GM23248 (cell line): ENCODE data around the gene CEP89. TPM values are rescaled to one million over a fixed set of nuclear protein-coding genes. Genes with fewer than 3 reads are reported as not detected.
"Not testable (repeated sequence)": the region's sequence is repeated elsewhere in the genome, so short reads cannot be mapped to it uniquely, and the experiment has no call there.

ENCODE experiments used
- DNase-seq: peaks from one replicate; pipeline ENCODE4 v3.0.0-alpha.2; 2015
- H2AFZ ChIP-seq: fragments of 200-600 bp; sonication (generic); 2 replicates; pipeline ENCODE4 v1.6.1; 2016; ENCODE audit warnings: antibody characterized with exemption
- H3F3A ChIP-seq: fragments of 200-600 bp; sonication (generic); 2 replicates; pipeline ENCODE4 v1.6.1; 2016; ENCODE audit warnings: mild to moderate bottlenecking, antibody characterized with exemption, mixed run types; ENCODE audit not compliant: insufficient read depth
- H3K27ac ChIP-seq: fragments of 200-600 bp; sonication (generic); 2 replicates; pipeline ENCODE4 v1.5.1; 2016; ENCODE audit warnings: mild to moderate bottlenecking
- H3K27me3 ChIP-seq: fragments of 200-600 bp; sonication (generic); replicated peaks from 2 replicates; pipeline ENCODE4 v1.6.1; 2016; ENCODE audit warnings: mild to moderate bottlenecking; ENCODE audit not compliant: insufficient read depth
- H3K36me3 ChIP-seq: fragments of 200-600 bp; sonication (generic); 2 replicates; pipeline ENCODE4 v1.6.1; 2016; ENCODE audit warnings: low read depth, mild to moderate bottlenecking
- H3K4me1 ChIP-seq: fragments of 200-600 bp; sonication (generic); 2 replicates; pipeline ENCODE4 v1.6.1; 2016; ENCODE audit warnings: mild to moderate bottlenecking; ENCODE audit not compliant: insufficient read depth
- H3K4me2 ChIP-seq: fragments of 200-600 bp; sonication (generic); one replicate; pipeline ENCODE4 v1.6.1; 2016; ENCODE audit warnings: mild to moderate bottlenecking; ENCODE audit not compliant: unreplicated experiment
- H3K4me3 ChIP-seq: fragments of 200-600 bp; sonication (generic); 2 replicates; pipeline ENCODE4 v1.5.1; 2016; ENCODE audit warnings: mild to moderate bottlenecking
- H3K79me2 ChIP-seq: fragments of 200-600 bp; sonication (generic); 2 replicates; pipeline ENCODE4 v1.6.1; 2016; ENCODE audit warnings: mild to moderate bottlenecking; ENCODE audit not compliant: insufficient read depth
- H3K9ac ChIP-seq: fragments of 200-600 bp; sonication (generic); 2 replicates; pipeline ENCODE4 v1.6.1; 2016; ENCODE audit warnings: mild to moderate bottlenecking
- H3K9me2 ChIP-seq: fragments of 200-600 bp; sonication (generic); 2 replicates; pipeline ENCODE4 v1.6.1; 2016; ENCODE audit warnings: mixed run types, mild to moderate bottlenecking, moderate library complexity; ENCODE audit not compliant: insufficient read depth
- H3K9me3 ChIP-seq: fragments of 200-600 bp; sonication (generic); one replicate; pipeline ENCODE4 v1.6.1; 2017; ENCODE audit warnings: low read depth
- H4K20me1 ChIP-seq: fragments of 200-600 bp; sonication (generic); 2 replicates; pipeline ENCODE4 v1.6.0; 2016; ENCODE audit not compliant: insufficient read depth
- EZH2 ChIP-seq: fragments of 200-600 bp; sonication (generic); IDR thresholded peaks from 2 replicates; pipeline ENCODE4 v1.6.1; 2018; ENCODE audit warnings: antibody characterized with exemption, mild to moderate bottlenecking; ENCODE audit not compliant: insufficient read depth, poor library complexity, severe bottlenecking
- EZH2phosphoT487 ChIP-seq: fragments of 200-600 bp; sonication (generic); IDR thresholded peaks from 2 replicates; pipeline ENCODE4 v1.6.1; 2018; ENCODE audit warnings: antibody characterized with exemption, moderate library complexity, mild to moderate bottlenecking, low read depth; ENCODE audit not compliant: insufficient read depth
- WGBS, 2 experiments: methylation state at CpG; one replicate each; pipeline ENCODE4 v1.1.6; 2015 to 2017; ENCODE audit warnings: low lambda C conversion rate in 2 of 2, low coverage in 1 of 2; ENCODE audit errors: missing lambda C conversion rate in 2 of 2; 5-methylcytosine and 5-hydroxymethylcytosine counted together
- in situ Hi-C: fragments of 300-500 bp; cut with MboI; formaldehyde crosslinking; loops from 2 replicates; pipeline ENCODE4 v1.15.0; 2020
- polyA plus RNA-seq: library from polyadenylated mRNA; unstranded; fragments of >200 nt; fragmentation: Nextera tagmentation; extraction: Ambion mirVana; gene quantifications from 2 replicates; pipeline ENCODE4 v1.2.1, GENCODE V29; 2016
- total RNA-seq: library from RNA; depleted of rRNA; stranded (reverse); fragments of >200 nt; shearing (Covaris generic); gene quantifications from 2 replicates; pipeline ENCODE4 v1.2.3, GENCODE V29; 2014

CEP89 gene
- total and polyA plus RNA-seq, 2 experiments from 2014 or later, result 17.1 to 30.1 TPM

DNA sequence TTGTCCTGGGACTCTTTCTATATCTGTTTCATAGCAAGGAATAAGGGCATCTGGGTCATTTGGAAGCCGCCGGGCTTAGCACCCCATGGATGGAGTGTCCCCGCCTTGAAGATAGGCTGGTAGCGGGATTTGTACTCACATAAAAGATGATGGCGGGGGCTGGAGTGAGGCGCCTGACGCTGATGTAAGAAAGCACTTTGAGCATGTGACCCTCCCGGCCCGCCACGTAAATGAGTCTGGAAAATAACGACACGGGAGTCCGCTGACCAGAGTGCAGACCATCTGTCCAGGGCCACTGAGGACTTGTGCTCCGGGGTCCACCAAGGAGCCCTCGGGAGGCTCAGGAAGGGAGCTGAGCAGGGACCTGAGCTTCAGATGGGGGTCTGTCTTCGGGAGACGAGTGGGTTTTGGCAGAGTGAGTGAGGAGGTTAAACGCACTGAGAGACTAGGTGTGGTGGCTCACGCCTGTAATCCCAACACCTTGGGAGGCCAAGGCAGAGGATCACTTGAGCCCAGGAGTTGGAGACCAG lies 128.0 kb downstream of the CEP89 start:
- no peak overlapping the region for H3K4me3 ChIP-seq
- no peaks in the 10 kb centered on the region for H3K27me3 ChIP-seq
- TF ChIP-seq EZH2phosphoT487, result no peak
- TF ChIP-seq EZH2, result no peak
- H2AFZ ChIP-seq, result no peak overlapping the region
- H3K9me3 ChIP-seq, result no peaks in the 10 kb centered on the region
- no peak overlapping the region for H3K27ac ChIP-seq
- H3K36me3 ChIP-seq, result no peaks in the 10 kb centered on the region
- H3K4me1 ChIP-seq, result no peaks in the 10 kb centered on the region
- H3K9me2 ChIP-seq, result no peaks in the 10 kb centered on the region
- H4K20me1 ChIP-seq, result no peaks in the 10 kb centered on the region
- WGBS, 2 experiments, result 70 to 77% methylated on average over 19 of the region's 19 CpGs
- no peaks in the 10 kb centered on the region for H3K79me2 ChIP-seq
- DNase-seq, result no peak
- no peaks in the 10 kb centered on the region for H3F3A ChIP-seq
- in situ Hi-C loops, result no loop called here
- H3K9ac ChIP-seq, result no peak overlapping the region
- H3K4me2 ChIP-seq, result no peak overlapping the region

- in situ Hi-C loops, result no loop called here
Measured at GRCh38 chr19:32842061-32842460, 129.7 kb downstream of the CEP89 start.

DNA sequence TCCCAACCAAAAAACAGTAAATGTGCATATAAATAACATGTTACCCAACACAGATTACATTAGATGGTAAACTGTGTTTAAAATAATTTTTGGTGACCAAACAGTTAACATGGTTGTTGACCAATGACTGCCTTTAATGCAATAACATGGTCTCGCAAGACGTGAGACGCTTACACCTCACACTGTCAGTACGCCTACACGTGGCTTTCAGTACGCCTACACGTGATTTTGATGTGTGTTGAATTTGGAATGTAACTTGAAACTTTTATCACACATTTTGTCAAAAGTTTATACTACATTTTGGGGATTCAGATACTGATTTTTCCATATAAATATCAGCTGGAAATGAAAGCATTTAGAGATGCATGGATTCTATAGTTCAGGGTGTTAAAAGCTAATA lies 134.2 kb downstream of the CEP89 start:
- no peaks in the 10 kb centered on the region for H3K9me3 ChIP-seq
- no peaks in the 10 kb centered on the region for H3F3A ChIP-seq
- no peak overlapping the region for H3K27ac ChIP-seq
- no peaks in the 10 kb centered on the region for H4K20me1 ChIP-seq
- H3K27me3 ChIP-seq, result no peaks in the 10 kb centered on the region
- in situ Hi-C loops, result no loop called here
- 56 to 58% methylated on average over 7 of the region's 7 CpGs for WGBS, 2 experiments
- no peak for TF ChIP-seq EZH2phosphoT487
- TF ChIP-seq EZH2, result no peak
- H2AFZ ChIP-seq, result no peak overlapping the region
- H3K9me2 ChIP-seq, result no peaks in the 10 kb centered on the region
- H3K9ac ChIP-seq, result no peak overlapping the region
- H3K79me2 ChIP-seq, result no peaks in the 10 kb centered on the region
- no peaks in the 10 kb centered on the region for H3K4me1 ChIP-seq
- no peaks in the 10 kb centered on the region for H3K36me3 ChIP-seq
- H3K4me3 ChIP-seq, result no peak overlapping the region
- H3K4me2 ChIP-seq, result no peak overlapping the region
- no peak for DNase-seq

More at GRCh38 chr19:32842061-32842460, 129.7 kb downstream of the CEP89 start:
- H3K4me2 ChIP-seq, result no peak overlapping the region
- H2AFZ ChIP-seq, result no peak overlapping the region
- no peaks in the 10 kb centered on the region for H3K4me1 ChIP-seq
- no peak for DNase-seq
- no peaks in the 10 kb centered on the region for H3K9me2 ChIP-seq
- no peaks in the 10 kb centered on the region for H3K9me3 ChIP-seq
- no peaks in the 10 kb centered on the region for H3F3A ChIP-seq
- TF ChIP-seq EZH2phosphoT487 (no peak), EZH2 (no peak)
- WGBS, 2 experiments, result 41 to 45% methylated on average over 8 of the region's 8 CpGs
- no peak overlapping the region for H3K4me3 ChIP-seq
- no peaks in the 10 kb centered on the region for H3K36me3 ChIP-seq
- no peaks in the 10 kb centered on the region for H4K20me1 ChIP-seq
- no peak overlapping the region for H3K27ac ChIP-seq
- no peaks in the 10 kb centered on the region for H3K27me3 ChIP-seq
- H3K9ac ChIP-seq, result no peak overlapping the region
- H3K79me2 ChIP-seq, result no peaks in the 10 kb centered on the region

DNA sequence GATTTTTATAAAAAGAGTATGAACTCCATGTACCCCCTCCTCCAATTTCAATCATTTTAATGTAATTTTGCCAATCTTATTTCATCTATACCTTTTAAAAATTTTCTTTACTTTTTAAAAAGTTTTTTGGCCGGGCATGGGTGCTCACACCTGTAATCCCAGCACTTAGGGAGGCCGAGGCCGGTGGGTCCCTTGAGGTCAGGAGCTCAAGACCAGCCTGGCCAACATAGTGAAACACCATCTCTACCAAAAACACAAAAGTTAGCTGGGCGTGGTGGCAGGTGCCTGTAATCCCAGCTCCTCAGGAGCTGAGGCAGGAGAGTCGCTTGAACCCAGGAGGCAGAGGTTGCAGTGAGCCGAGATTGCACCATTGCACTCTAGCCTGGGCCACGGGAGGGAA lies 138.4 kb downstream of the CEP89 start:
- H3K9me3 ChIP-seq, result not testable (repeated sequence)
- WGBS, 2 experiments, result 65 to 66% methylated on average over 7 of the region's 7 CpGs

GRCh38 chr19:32832825-32833224 lies 138.9 kb downstream of the CEP89 start:
- DNase-seq, H3K4me3 ChIP-seq, H3K9ac ChIP-seq, H3K9me2 ChIP-seq, H3K79me2 ChIP-seq, H3K36me3 ChIP-seq, H3K27me3 ChIP-seq, H3K4me1 ChIP-seq, H3K27ac ChIP-seq, in situ Hi-C loops, H3F3A ChIP-seq, H2AFZ ChIP-seq, H4K20me1 ChIP-seq, H3K4me2 ChIP-seq, H3K9me3 ChIP-seq: not testable (repeated sequence)
- 60 to 68% methylated on average over 7 of the region's 7 CpGs for WGBS, 2 experiments

More for the DNA sequence above, 138.4 kb downstream of the CEP89 start:
- H3K27me3 ChIP-seq, H3K4me3 ChIP-seq, H3F3A ChIP-seq, H3K9ac ChIP-seq, H2AFZ ChIP-seq, H4K20me1 ChIP-seq, H3K79me2 ChIP-seq, H3K36me3 ChIP-seq, H3K27ac ChIP-seq, H3K4me1 ChIP-seq, in situ Hi-C loops, H3K9me2 ChIP-seq, DNase-seq, H3K4me2 ChIP-seq: not testable (repeated sequence)

DNA sequence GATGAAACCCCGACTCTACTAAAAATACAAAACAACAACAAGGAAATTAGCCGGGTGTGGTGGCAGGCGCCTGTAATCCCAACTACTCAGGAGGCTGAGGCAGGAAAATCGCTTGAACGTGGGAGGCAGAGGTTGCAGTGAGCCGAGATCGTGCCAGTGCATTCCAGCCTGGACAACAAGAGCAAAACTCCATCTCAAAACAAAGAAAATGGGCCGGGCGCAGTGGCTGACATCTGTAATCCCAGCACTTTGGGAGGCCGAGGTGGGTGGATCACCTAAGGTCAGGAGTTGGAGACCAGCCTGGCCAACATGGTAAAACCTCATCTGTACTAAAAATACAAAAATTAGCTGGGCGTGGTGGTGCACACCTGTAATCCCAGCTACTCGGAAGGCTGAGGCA lies 139.7 kb downstream of the CEP89 start:
- H2AFZ ChIP-seq, DNase-seq, H3K9me3 ChIP-seq, H4K20me1 ChIP-seq, in situ Hi-C loops, H3K4me3 ChIP-seq, H3K9me2 ChIP-seq, H3K36me3 ChIP-seq, H3K4me2 ChIP-seq, H3K9ac ChIP-seq, H3K27ac ChIP-seq, H3K4me1 ChIP-seq, H3F3A ChIP-seq, H3K27me3 ChIP-seq, H3K79me2 ChIP-seq: not testable (repeated sequence)
- 81 to 87% methylated on average over 12 of the region's 12 CpGs for WGBS, 2 experiments
